Myocyte (in vitro differentiated cells): ENCODE measurements around the gene NSD1. TPM values are rescaled to one million over a fixed set of nuclear protein-coding genes. Genes with fewer than 3 reads are reported as not detected.

Source experiments
- DNase-seq: peaks from one replicate; pipeline ENCODE4 v3.0.0-alpha.2; 2012; ENCODE audit warnings: low read depth
- total RNA-seq: library from RNA; depleted of rRNA; stranded (reverse); fragments of >200 nt; gene quantifications from 2 replicates; pipeline ENCODE4 v1.2.3, GENCODE V29; 2014

The NSD1 gene
- total RNA-seq, 1 donor from 2014 or later = 37.0 TPM

GRCh38 chr5:177346820-177347219 is 213.2 kb downstream of the NSD1 start:
- no peak for DNase-seq

- DNase-seq = no peak
Measured at GRCh38 chr5:177347699-177348098, 214.1 kb downstream of the NSD1 start.

DNA sequence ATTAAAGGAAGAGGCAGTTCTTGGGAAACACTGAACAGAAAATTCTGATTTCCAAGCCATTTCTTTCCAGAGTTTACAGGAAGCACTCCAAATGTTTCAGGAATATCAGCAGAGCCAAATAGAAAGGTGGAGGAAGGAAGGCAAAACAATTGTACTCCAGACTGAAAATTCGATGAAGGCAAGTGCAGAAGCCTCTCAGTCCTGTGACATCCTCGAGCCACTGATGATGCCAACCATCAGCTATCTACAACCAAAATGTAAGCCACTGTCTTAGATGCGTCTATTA is 215.7 kb downstream of the NSD1 start:
- no peak for DNase-seq

DNA sequence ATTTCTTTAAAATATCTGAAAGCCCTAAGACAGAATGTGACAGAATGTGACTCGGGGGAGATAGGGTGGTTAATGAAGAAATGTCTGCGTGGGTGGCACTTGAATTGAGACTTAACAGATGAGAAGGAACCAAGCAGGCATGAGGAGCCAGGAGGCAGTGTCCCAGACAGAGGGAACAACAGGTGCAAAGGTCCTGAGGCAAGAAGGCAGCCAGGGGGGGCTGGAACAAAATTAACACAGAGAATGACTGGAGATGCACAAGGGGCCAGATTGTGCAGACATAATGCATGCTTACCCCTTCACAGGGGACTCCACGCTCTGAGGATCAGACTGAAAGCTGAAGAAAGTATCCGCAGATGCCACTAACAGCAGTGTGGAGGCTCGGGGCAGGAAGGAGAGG is 216.2 kb downstream of the NSD1 start:
- DNase-seq = no peak

Other genes starting within 250 kb of the NSD1 start
- not detected in 2 replicates for gene HK3, start 234.4 kb upstream of the NSD1 start, total RNA-seq
- 23.3 and 25.8 TPM in 2 replicates for gene UIMC1, start 127.0 kb upstream of the NSD1 start, total RNA-seq
- 13.4 and 15.0 TPM in 2 replicates for gene ZNF346, start 111.1 kb upstream of the NSD1 start, total RNA-seq
- gene FGFR4, start 46.9 kb upstream of the NSD1 start, total RNA-seq = 128 and 222 TPM in 2 replicates
- gene RAB24, start 169.9 kb downstream of the NSD1 start, total RNA-seq = 42.6 and 66.3 TPM in 2 replicates
- gene PRELID1, start 170.0 kb downstream of the NSD1 start, total RNA-seq = 161 and 219 TPM in 2 replicates
- gene MXD3, start 178.1 kb downstream of the NSD1 start, total RNA-seq = 6.4 and 10.8 TPM in 2 replicates
- 155 and 179 TPM in 2 replicates for gene LMAN2, start 217.9 kb downstream of the NSD1 start, total RNA-seq
- 2.5 and 4.1 TPM in 2 replicates for gene RGS14, start 224.2 kb downstream of the NSD1 start, total RNA-seq